Progenitor cell of endocrine pancreas (in vitro differentiated cells): ENCODE measurements around the gene ATF7. TPM values are rescaled to one million over a fixed set of nuclear protein-coding genes. Genes with fewer than 3 reads are reported as not detected.
"Not testable (repeated sequence)": the region's sequence is repeated elsewhere in the genome, so short reads cannot be mapped to it uniquely, and the experiment has no call there.

Experiments
- DNase-seq: peaks from one replicate; pipeline ENCODE4 v3.0.0; 2021; ENCODE audit warnings: low spot score; ENCODE audit not compliant: unreplicated experiment
- H3K27ac Mint-ChIP-seq: 2 replicates; pipeline ENCODE4 v1.8.0; 2021; ENCODE audit warnings: mild to moderate bottlenecking, moderate library complexity, mixed read lengths
- H3K27me3 Mint-ChIP-seq: 2 replicates; pipeline ENCODE4 v1.8.0; 2021; ENCODE audit warnings: mixed read lengths
- H3K36me3 Mint-ChIP-seq: 2 replicates; pipeline ENCODE4 v1.8.0; 2022; ENCODE audit warnings: mixed read lengths; ENCODE audit not compliant: insufficient read depth
- H3K4me1 Mint-ChIP-seq: 2 replicates; pipeline ENCODE4 v1.8.0; 2021; ENCODE audit warnings: low read depth, mixed read lengths
- H3K4me3 Mint-ChIP-seq: 2 replicates; pipeline ENCODE4 v1.8.0; 2021; ENCODE audit warnings: low read depth, mild to moderate bottlenecking, moderate library complexity, mixed read lengths
- H3K9me3 Mint-ChIP-seq: 2 replicates; pipeline ENCODE4 v1.8.0; 2021; ENCODE audit warnings: low read depth, mixed read lengths
- total RNA-seq: library from RNA; stranded (reverse); gene quantifications from 2 replicates; pipeline ENCODE4 v1.2.1, GENCODE V29; 2021
- TF ChIP-seq, protein P1 (sequence below): fragments of 200-600 bp; sonication (generic); IDR thresholded peaks from one replicate; pipeline ENCODE4 v1.5.0; 2021; ENCODE audit warnings: antibody characterized with exemption, mild to moderate bottlenecking; ENCODE audit not compliant: unreplicated experiment

The ATF7 gene
- total RNA-seq, 1 donor from 2014 or later, result 51.7 TPM

DNA sequence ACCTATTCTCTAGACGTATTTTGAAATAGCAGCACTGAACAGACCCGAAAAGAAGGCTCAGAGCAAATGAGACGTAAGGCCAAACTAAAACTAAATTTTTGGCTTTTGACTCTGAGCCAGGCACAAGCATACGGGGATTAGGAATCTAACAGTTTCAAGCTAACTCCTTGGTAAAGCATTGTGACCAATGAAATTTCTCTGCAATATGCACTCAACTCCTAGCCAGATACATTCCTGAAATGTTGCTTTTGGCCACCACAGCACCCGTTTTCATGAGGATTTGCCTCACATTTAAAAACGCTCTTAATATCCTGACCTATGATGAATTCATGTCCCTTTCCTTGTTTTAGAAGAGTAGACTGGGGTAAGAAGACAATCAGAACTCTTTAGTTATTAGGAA lies 65.8 kb downstream of the ATF7 start:
- Mint-ChIP-seq H3K27me3 (no peaks in the 10 kb centered on the region), H3K4me1 (no peaks in the 10 kb centered on the region), H3K4me3 (no peak overlapping the region), H3K36me3 (peaks cover 5% of the 10 kb centered on the region), H3K9me3 (no peaks in the 10 kb centered on the region), H3K27ac (no peak overlapping the region)
- no peak for DNase-seq
- TF ChIP-seq, protein P1, sequence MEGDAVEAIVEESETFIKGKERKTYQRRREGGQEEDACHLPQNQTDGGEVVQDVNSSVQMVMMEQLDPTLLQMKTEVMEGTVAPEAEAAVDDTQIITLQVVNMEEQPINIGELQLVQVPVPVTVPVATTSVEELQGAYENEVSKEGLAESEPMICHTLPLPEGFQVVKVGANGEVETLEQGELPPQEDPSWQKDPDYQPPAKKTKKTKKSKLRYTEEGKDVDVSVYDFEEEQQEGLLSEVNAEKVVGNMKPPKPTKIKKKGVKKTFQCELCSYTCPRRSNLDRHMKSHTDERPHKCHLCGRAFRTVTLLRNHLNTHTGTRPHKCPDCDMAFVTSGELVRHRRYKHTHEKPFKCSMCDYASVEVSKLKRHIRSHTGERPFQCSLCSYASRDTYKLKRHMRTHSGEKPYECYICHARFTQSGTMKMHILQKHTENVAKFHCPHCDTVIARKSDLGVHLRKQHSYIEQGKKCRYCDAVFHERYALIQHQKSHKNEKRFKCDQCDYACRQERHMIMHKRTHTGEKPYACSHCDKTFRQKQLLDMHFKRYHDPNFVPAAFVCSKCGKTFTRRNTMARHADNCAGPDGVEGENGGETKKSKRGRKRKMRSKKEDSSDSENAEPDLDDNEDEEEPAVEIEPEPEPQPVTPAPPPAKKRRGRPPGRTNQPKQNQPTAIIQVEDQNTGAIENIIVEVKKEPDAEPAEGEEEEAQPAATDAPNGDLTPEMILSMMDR, result no peak

DNA sequence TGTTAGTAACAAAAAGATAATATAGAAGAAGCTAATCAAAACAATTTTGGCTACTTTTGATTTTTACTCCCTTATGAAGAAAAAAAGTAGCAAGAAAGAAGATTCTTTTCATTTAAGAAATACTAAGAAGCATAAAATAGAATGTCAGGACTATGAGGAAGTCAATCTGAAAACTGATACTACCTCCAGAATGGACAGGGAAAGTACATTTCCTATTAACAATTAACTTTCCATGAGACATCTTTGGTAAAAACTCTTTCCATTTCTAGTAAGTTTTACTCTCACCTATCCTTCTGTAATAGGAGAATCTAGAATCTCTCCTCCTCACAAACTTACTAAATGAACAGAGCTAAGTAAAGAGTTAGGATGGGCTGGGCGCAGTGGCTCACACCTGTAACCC lies 67.6 kb downstream of the ATF7 start:
- no peak overlapping the region for H3K27ac Mint-ChIP-seq
- TF ChIP-seq, protein P1, result no peak
- H3K9me3 Mint-ChIP-seq, result no peaks in the 10 kb centered on the region
- no peak overlapping the region for H3K4me3 Mint-ChIP-seq
- peaks cover 6% of the 10 kb centered on the region for H3K36me3 Mint-ChIP-seq
- no peak for DNase-seq
- H3K4me1 Mint-ChIP-seq, result no peaks in the 10 kb centered on the region
- H3K27me3 Mint-ChIP-seq, result no peaks in the 10 kb centered on the region

DNA sequence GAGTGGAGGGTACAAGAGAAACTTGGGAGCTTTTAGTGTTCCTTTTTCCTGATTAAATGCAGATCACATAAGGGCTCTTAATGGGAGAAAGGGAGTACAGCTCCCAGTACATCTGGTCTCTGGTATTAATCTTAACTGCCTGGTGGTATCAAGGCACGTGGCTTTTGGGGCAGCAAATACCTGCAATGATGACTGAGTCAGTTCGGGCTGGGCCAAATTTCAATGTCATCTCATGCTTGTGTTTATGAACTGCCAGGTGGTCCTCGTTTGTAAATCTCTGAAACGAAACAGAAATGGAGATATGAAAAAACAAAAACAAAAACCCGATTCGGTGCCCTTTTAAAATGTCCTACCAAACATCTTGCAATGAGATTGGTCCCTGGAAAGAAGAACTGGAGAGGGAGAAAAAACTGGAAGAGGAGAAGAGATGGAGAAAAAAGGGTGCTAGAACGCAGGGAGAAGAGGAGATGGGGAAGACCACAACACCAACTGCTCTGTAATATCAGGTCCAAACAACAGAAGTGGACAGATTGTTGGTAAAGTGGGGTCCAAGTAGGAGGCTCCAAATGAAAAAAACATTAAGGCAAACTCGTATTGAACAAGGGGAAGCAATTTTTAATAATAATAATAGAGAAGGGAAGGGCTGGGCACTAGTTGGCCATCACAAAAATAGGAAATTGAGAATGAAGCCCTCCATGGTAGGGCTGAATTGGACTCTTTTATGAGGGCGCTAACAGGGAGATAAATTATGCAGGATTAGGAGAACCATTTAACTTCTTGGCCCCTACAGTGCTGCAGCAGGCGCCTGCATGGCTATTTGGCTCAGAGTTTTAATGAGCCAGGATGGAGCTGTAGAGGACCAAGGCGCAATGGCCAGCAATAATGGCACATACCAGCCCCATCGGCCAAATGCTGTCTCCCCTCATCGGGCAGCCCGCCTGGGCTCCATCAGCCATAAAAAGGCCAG lies 73.5 kb downstream of the ATF7 start:
- Mint-ChIP-seq H3K9me3 (no peaks in the 10 kb centered on the region), H3K27me3 (no peaks in the 10 kb centered on the region), H3K4me1 (no peaks in the 10 kb centered on the region), H3K4me3 (no peak overlapping the region), H3K27ac (no peak overlapping the region), H3K36me3 (peaks cover 9% of the 10 kb centered on the region)
- TF ChIP-seq, protein P1, result no peak
- DNase-seq, result no peak

DNA sequence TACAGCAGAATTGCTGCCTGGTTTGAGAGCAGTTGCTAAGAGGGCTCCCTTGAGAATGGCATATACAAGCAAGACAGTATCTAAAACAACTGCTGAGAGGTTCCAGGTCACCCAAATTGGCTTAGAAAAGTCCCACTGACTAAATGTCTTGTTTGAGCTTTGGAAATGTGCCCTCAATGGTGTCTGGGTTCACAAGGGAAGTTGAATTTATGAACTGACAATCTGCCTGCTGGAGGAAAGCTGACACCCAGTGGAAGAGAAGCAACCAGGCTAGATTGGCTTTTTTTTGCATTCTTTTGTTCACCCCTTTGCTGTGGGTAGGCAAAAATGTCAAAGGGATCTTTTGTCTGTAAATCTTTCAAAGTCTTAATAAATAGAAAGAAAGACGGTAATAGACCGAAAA lies 74.3 kb downstream of the ATF7 start:
- peaks cover 9% of the 10 kb centered on the region for H3K36me3 Mint-ChIP-seq
- TF ChIP-seq, protein P1, result no peak
- H3K9me3 Mint-ChIP-seq, result no peaks in the 10 kb centered on the region
- no peak for DNase-seq
- H3K4me1 Mint-ChIP-seq, result no peaks in the 10 kb centered on the region
- no peaks in the 10 kb centered on the region for H3K27me3 Mint-ChIP-seq
- no peak overlapping the region for H3K4me3 Mint-ChIP-seq
- H3K27ac Mint-ChIP-seq, result no peak overlapping the region

DNA sequence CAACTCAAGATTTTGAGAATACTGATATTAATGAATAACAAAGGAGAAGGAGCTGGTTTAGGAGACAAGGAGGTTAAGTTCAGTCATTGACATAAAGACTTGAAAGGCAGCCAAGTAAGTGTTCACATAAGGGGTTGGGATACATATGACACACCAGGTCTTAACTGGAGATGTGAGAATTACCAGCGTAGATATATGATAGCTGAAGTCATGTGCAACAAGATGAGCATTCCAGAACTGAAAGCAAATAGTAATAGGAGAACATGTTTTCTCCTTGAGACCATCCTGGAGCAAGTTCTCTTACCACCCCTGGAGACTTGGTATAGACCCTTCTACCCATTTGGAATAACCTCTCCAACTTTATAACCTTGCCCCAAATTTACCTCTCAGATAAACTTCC lies 75.6 kb downstream of the ATF7 start:
- Mint-ChIP-seq H3K27ac (no peak overlapping the region), H3K9me3 (no peaks in the 10 kb centered on the region), H3K4me1 (no peaks in the 10 kb centered on the region), H3K4me3 (no peak overlapping the region), H3K36me3 (peaks cover 9% of the 10 kb centered on the region), H3K27me3 (no peaks in the 10 kb centered on the region)
- TF ChIP-seq, protein P1, result no peak
- no peak for DNase-seq

DNA sequence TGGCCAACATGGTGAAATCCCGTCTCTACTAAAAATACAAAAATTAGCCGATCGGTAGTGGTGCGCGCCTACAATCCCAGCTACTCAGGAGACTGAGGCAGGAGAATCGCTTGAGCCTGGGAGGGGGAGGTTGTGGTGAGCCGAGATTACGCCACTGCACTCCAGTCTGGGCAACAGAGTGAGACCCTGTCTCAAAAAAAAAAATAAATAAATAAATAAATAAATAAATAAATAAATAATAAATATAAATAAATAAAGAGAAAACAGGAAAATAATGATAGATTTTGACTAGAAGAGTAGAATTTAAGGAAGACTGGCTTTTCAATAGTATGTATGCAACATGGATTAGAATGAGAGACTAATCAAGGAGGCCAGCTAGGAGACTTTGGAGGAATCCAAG lies 76.1 kb downstream of the ATF7 start:
- H3K9me3 Mint-ChIP-seq, H3K36me3 Mint-ChIP-seq, H3K27me3 Mint-ChIP-seq, H3K4me1 Mint-ChIP-seq, H3K4me3 Mint-ChIP-seq, DNase-seq: not testable (repeated sequence)
- peak overlapping the region; percentile 49 for H3K27ac Mint-ChIP-seq

DNA sequence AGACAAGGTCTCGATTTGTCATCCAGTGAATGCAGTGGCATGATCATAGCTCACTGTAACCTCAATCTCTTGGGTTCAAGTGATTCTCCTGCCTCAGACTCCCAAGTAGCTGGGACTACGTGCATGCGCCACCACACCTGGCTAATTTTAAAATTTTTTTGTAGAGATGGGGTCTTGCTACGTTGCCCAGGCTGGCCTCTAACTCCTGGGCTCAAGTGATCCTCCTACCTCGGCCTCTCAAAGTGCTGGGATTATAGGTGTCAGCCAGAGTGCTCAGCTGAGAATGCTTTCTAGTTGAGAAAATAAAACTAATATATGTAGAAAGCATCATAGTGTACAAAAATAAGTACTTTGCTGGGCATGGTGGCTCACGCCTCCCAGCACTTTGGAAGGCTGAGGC lies 77.8 kb downstream of the ATF7 start:
- H3K27ac Mint-ChIP-seq, H3K36me3 Mint-ChIP-seq, DNase-seq, H3K4me3 Mint-ChIP-seq, H3K4me1 Mint-ChIP-seq, H3K27me3 Mint-ChIP-seq, H3K9me3 Mint-ChIP-seq: not testable (repeated sequence)
